Thyroid gland (tissue), 4 donors: ENCODE measurements around the gene ERGIC3.

Experiments
- POLR2A ChIP-seq, 2 donors: fragments of 450-650 bp; IDR thresholded peaks; one replicate each; pipeline ENCODE4 v1.6.1; 2017; ENCODE audit warnings: antibody characterized with exemption in 2 of 2, mild to moderate bottlenecking in 2 of 2, moderate library complexity in 1 of 2
- TF ChIP-seq, protein P1 (sequence below), 6 experiments: fragments of 200-600 bp in 3 of 6; fragments of 450-650 bp in 3 of 6; sonication (generic) in 3 of 6; IDR thresholded peaks; one replicate each; pipeline ENCODE4 v1.5.1; 2016 to 2019; ENCODE audit warnings: antibody characterized with exemption in 6 of 6, mild to moderate bottlenecking in 2 of 6, inconsistent platforms in 1 of 6, moderate library complexity in 1 of 6

DNA sequence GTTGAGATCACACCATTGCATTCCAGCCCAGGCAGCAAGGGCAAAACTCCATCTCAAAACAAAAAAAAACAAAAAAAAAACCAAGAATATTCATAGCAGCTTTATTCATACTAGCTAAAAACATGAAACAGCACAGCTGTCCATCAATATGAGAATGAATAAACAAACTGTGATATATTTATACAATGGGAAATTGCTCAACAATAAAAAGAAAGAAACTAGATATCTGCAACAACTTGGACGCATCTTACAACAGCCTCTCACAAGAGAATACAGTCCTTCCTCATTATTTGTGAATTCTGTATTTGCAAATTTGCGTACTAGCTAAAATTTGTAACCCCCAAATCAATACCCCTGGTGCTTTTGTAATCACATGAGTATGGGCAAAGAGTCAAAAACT, 45.6 kb downstream of the ERGIC3 start:
- TF ChIP-seq, protein P1, sequence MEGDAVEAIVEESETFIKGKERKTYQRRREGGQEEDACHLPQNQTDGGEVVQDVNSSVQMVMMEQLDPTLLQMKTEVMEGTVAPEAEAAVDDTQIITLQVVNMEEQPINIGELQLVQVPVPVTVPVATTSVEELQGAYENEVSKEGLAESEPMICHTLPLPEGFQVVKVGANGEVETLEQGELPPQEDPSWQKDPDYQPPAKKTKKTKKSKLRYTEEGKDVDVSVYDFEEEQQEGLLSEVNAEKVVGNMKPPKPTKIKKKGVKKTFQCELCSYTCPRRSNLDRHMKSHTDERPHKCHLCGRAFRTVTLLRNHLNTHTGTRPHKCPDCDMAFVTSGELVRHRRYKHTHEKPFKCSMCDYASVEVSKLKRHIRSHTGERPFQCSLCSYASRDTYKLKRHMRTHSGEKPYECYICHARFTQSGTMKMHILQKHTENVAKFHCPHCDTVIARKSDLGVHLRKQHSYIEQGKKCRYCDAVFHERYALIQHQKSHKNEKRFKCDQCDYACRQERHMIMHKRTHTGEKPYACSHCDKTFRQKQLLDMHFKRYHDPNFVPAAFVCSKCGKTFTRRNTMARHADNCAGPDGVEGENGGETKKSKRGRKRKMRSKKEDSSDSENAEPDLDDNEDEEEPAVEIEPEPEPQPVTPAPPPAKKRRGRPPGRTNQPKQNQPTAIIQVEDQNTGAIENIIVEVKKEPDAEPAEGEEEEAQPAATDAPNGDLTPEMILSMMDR (IDR thresholded peaks at IDR 0.05), result no peak
- no peak for TF ChIP-seq POLR2A (IDR thresholded peaks at IDR 0.05)
